ENCODE measurements around the gene FOXL3.

Gene FOXL3

GRCh38 chr7:269721-270120, 20.2 kb upstream of the FOXL3 start:
- DNase-seq = no peak

- no peak for DNase-seq
Observed at GRCh38 chr7:270351-270983, 19.5 kb upstream of the FOXL3 start.

- no peak for DNase-seq
Observed at GRCh38 chr7:271266-272107, 18.5 kb upstream of the FOXL3 start.

GRCh38 chr7:272108-272615, 17.8 kb upstream of the FOXL3 start:
- DNase-seq = no peak

GRCh38 chr7:272631-273030, 17.3 kb upstream of the FOXL3 start:
- DNase-seq = no peak

- no peak for DNase-seq
Observed at GRCh38 chr7:273327-273726, 16.6 kb upstream of the FOXL3 start.

- no peak for DNase-seq
Observed at GRCh38 chr7:274266-274665, 15.7 kb upstream of the FOXL3 start.

GRCh38 chr7:276230-276835, 13.6 kb upstream of the FOXL3 start:
- no peak for DNase-seq

GRCh38 chr7:277228-277627, 12.7 kb upstream of the FOXL3 start:
- DNase-seq = no peak

GRCh38 chr7:278081-278480, 11.9 kb upstream of the FOXL3 start:
- DNase-seq = no peak

- DNase-seq = no peak
Observed at GRCh38 chr7:279821-280220, 10.1 kb upstream of the FOXL3 start.

GRCh38 chr7:280461-280860, 9.5 kb upstream of the FOXL3 start:
- no peak for DNase-seq

GRCh38 chr7:281637-282036, 8.3 kb upstream of the FOXL3 start:
- no peak for DNase-seq

GRCh38 chr7:282621-283020, 7.3 kb upstream of the FOXL3 start:
- no peak for DNase-seq

GRCh38 chr7:284762-285722, 4.9 kb upstream of the FOXL3 start:
- DNase-seq = no peak

GRCh38 chr7:285731-286130, 4.2 kb upstream of the FOXL3 start:
- no peak for DNase-seq

GRCh38 chr7:286266-286665, 3.7 kb upstream of the FOXL3 start:
- no peak for DNase-seq

GRCh38 chr7:288671-289101, 1.3 kb upstream of the FOXL3 start:
- DNase-seq = no peak

GRCh38 chr7:289209-289755, 688 bp upstream of the FOXL3 start:
- DNase-seq = no peak

GRCh38 chr7:290554-291372, 793 bp downstream of the FOXL3 start:
- no peak for DNase-seq

GRCh38 chr7:291373-292092, 1.6 kb downstream of the FOXL3 start:
- no peak for DNase-seq

All from cerebellar nuclear complex (tissue), 1 donor.